Activated T-cell treated with anti-CD3 and anti-CD28 coated beads, Interleukin-2, amount 50 U/mL, for 4 hours (primary cell): ENCODE measurements around the gene PAAF1. TPM values are rescaled to one million over a fixed set of nuclear protein-coding genes. Genes with fewer than 3 reads are reported as not detected.

ENCODE experiments used
- ATAC-seq, 2 donors: fragments of 200-7000 bp; cut with Tn5 transposase; one replicate each; pipeline ENCODE4 v1.10.0; 2021
- DNase-seq: peaks from one replicate; pipeline ENCODE4 v3.0.0-alpha.2; 2020
- H3K27me3 Mint-ChIP-seq: one replicate; pipeline ENCODE4 v1.8.0; 2021; ENCODE audit warnings: low read depth, mixed read lengths
- H3K36me3 Mint-ChIP-seq: one replicate; pipeline ENCODE4 v1.8.0; 2022; ENCODE audit warnings: mixed read lengths; ENCODE audit not compliant: insufficient read depth
- H3K4me1 Mint-ChIP-seq: one replicate; pipeline ENCODE4 v1.8.0; 2021; ENCODE audit warnings: low read depth, mixed read lengths
- H3K4me3 Mint-ChIP-seq: one replicate; pipeline ENCODE4 v1.8.0; 2021; ENCODE audit warnings: mild to moderate bottlenecking, moderate library complexity, mixed read lengths
- H3K9me3 Mint-ChIP-seq: one replicate; pipeline ENCODE4 v1.8.0; 2021; ENCODE audit warnings: mixed read lengths
- total RNA-seq, 3 donors: library from RNA; stranded (reverse); gene quantifications; one replicate each; pipeline ENCODE4 v1.2.1, GENCODE V29; 2021

Gene PAAF1
- total RNA-seq: 10 to 100 TPM; 21.6 to 28.4 (median 22.0) TPM

GRCh38 chr11:73876424-73877310 is at the start of gene PAAF1, which contains the start of gene COA4:
Gene PAAF1 (plus strand): TSS chr11:73876999. CDS start chr11:73877022, 23 bp downstream.
Gene COA4 (minus strand): TSS chr11:73876846. CDS start chr11:73873378, 3,468 bp downstream.
- H3K9me3 Mint-ChIP-seq: no peaks in the 10 kb centered on the region
- peaks cover 31% of the 10 kb centered on the region for H3K4me1 Mint-ChIP-seq
- ATAC-seq (peak; percentile 97), DNase-seq (peak; percentile 89)
- H3K27me3 Mint-ChIP-seq: no peaks in the 10 kb centered on the region
- peak within 1 kb of the TSS; percentile 96 for H3K4me3 Mint-ChIP-seq
- H3K36me3 Mint-ChIP-seq: peaks cover 22% of the 10 kb centered on the region

GRCh38 chr11:73830261-73830660 is 46.5 kb upstream of the PAAF1 start:
- ATAC-seq: no peak
- H3K4me1 Mint-ChIP-seq: no peaks in the 10 kb centered on the region

GRCh38 chr11:73833067-73833466 is 43.7 kb upstream of the PAAF1 start:
- Mint-ChIP-seq H3K9me3 (no peaks in the 10 kb centered on the region), H3K36me3 (peaks cover 22% of the 10 kb centered on the region), H3K27me3 (no peaks in the 10 kb centered on the region), H3K4me1 (no peaks in the 10 kb centered on the region), H3K4me3 (no peak overlapping the region)
- no peak for ATAC-seq
- no peak for DNase-seq

More at GRCh38 chr11:73830261-73830660, 46.5 kb upstream of the PAAF1 start:
- H3K27me3 Mint-ChIP-seq: no peaks in the 10 kb centered on the region
- DNase-seq: no peak
- peaks cover 32% of the 10 kb centered on the region for H3K36me3 Mint-ChIP-seq
- no peaks in the 10 kb centered on the region for H3K9me3 Mint-ChIP-seq
- H3K4me3 Mint-ChIP-seq: no peak overlapping the region

- no peak for ATAC-seq
Measured at GRCh38 chr11:73838443-73839122, 38.2 kb upstream of the PAAF1 start.

GRCh38 chr11:73839123-73839457 is 37.7 kb upstream of the PAAF1 start:
- H3K27me3 Mint-ChIP-seq: no peaks in the 10 kb centered on the region
- peaks cover 11% of the 10 kb centered on the region for H3K36me3 Mint-ChIP-seq
- H3K4me1 Mint-ChIP-seq: no peaks in the 10 kb centered on the region
- ATAC-seq: no peak
- no peak overlapping the region for H3K4me3 Mint-ChIP-seq
- H3K9me3 Mint-ChIP-seq: no peaks in the 10 kb centered on the region
- DNase-seq: no peak

More at GRCh38 chr11:73838443-73839122, 38.2 kb upstream of the PAAF1 start:
- Mint-ChIP-seq H3K4me3 (no peak overlapping the region), H3K36me3 (peaks cover 14% of the 10 kb centered on the region), H3K4me1 (no peaks in the 10 kb centered on the region), H3K9me3 (no peaks in the 10 kb centered on the region), H3K27me3 (no peaks in the 10 kb centered on the region)
- DNase-seq: no peak

- ATAC-seq (no peak), DNase-seq (no peak)
- H3K4me1 Mint-ChIP-seq: no peaks in the 10 kb centered on the region
- no peaks in the 10 kb centered on the region for H3K27me3 Mint-ChIP-seq
- H3K9me3 Mint-ChIP-seq: no peaks in the 10 kb centered on the region
- no peak overlapping the region for H3K4me3 Mint-ChIP-seq
- H3K36me3 Mint-ChIP-seq: peaks cover 22% of the 10 kb centered on the region
Measured at GRCh38 chr11:73851046-73851764, 25.6 kb upstream of the PAAF1 start.

GRCh38 chr11:73852049-73852448 is 24.8 kb upstream of the PAAF1 start:
- DNase-seq (no peak), ATAC-seq (no peak)
- Mint-ChIP-seq H3K36me3 (peaks cover 20% of the 10 kb centered on the region), H3K4me1 (no peaks in the 10 kb centered on the region), H3K4me3 (no peak overlapping the region), H3K27me3 (no peaks in the 10 kb centered on the region), H3K9me3 (no peaks in the 10 kb centered on the region)

GRCh38 chr11:73854680-73855079 is 22.1 kb upstream of the PAAF1 start:
- DNase-seq (no peak), ATAC-seq (no peak)
- no peaks in the 10 kb centered on the region for H3K9me3 Mint-ChIP-seq
- peaks cover 13% of the 10 kb centered on the region for H3K36me3 Mint-ChIP-seq
- no peaks in the 10 kb centered on the region for H3K4me1 Mint-ChIP-seq
- H3K27me3 Mint-ChIP-seq: no peaks in the 10 kb centered on the region
- H3K4me3 Mint-ChIP-seq: no peak overlapping the region

- no peaks in the 10 kb centered on the region for H3K27me3 Mint-ChIP-seq
- H3K9me3 Mint-ChIP-seq: no peaks in the 10 kb centered on the region
- DNase-seq (no peak), ATAC-seq (no peak)
- H3K4me3 Mint-ChIP-seq: no peak overlapping the region
- H3K36me3 Mint-ChIP-seq: peaks cover 25% of the 10 kb centered on the region
- no peaks in the 10 kb centered on the region for H3K4me1 Mint-ChIP-seq
Measured at GRCh38 chr11:73856031-73856567, 20.7 kb upstream of the PAAF1 start.

- no peaks in the 10 kb centered on the region for H3K27me3 Mint-ChIP-seq
- no peaks in the 10 kb centered on the region for H3K4me1 Mint-ChIP-seq
- H3K9me3 Mint-ChIP-seq: no peaks in the 10 kb centered on the region
- no peak overlapping the region for H3K4me3 Mint-ChIP-seq
- H3K36me3 Mint-ChIP-seq: peaks cover 34% of the 10 kb centered on the region
- DNase-seq (no peak), ATAC-seq (no peak)
Measured at GRCh38 chr11:73859671-73860070, 17.1 kb upstream of the PAAF1 start.

- ATAC-seq (no peak), DNase-seq (no peak)
- Mint-ChIP-seq H3K36me3 (peaks cover 32% of the 10 kb centered on the region), H3K9me3 (no peaks in the 10 kb centered on the region), H3K4me3 (no peak overlapping the region), H3K4me1 (no peaks in the 10 kb centered on the region), H3K27me3 (no peaks in the 10 kb centered on the region)
Measured at GRCh38 chr11:73860202-73860601, 16.6 kb upstream of the PAAF1 start.

GRCh38 chr11:73862986-73863385 is 13.8 kb upstream of the PAAF1 start:
- ATAC-seq (no peak), DNase-seq (no peak)
- Mint-ChIP-seq H3K36me3 (peaks cover 31% of the 10 kb centered on the region), H3K4me1 (no peaks in the 10 kb centered on the region), H3K9me3 (no peaks in the 10 kb centered on the region), H3K27me3 (no peaks in the 10 kb centered on the region), H3K4me3 (no peak overlapping the region)

GRCh38 chr11:73866095-73866579 is 10.7 kb upstream of the PAAF1 start:
- Mint-ChIP-seq H3K4me3 (no peak overlapping the region), H3K27me3 (no peaks in the 10 kb centered on the region), H3K4me1 (no peaks in the 10 kb centered on the region), H3K36me3 (peaks cover 19% of the 10 kb centered on the region), H3K9me3 (no peaks in the 10 kb centered on the region)
- ATAC-seq: no peak
- DNase-seq: no peak

- Mint-ChIP-seq H3K9me3 (no peaks in the 10 kb centered on the region), H3K27me3 (no peaks in the 10 kb centered on the region), H3K4me1 (no peaks in the 10 kb centered on the region), H3K4me3 (no peak overlapping the region), H3K36me3 (peaks cover 20% of the 10 kb centered on the region)
- ATAC-seq (no peak), DNase-seq (no peak)
Measured at GRCh38 chr11:73866586-73866996, 10.2 kb upstream of the PAAF1 start.
